Measurements from ENCODE around the gene CHMP3. TPM values are rescaled to one million over a fixed set of nuclear protein-coding genes. Genes with fewer than 3 reads are reported as not detected.
A peak's percentile ranks its signal among the peaks of the same experiment; 100 is the strongest.
"Not testable (repeated sequence)": the region's sequence is repeated elsewhere in the genome, so short reads cannot be mapped to it uniquely, and the experiment has no call there.

The CHMP3 gene
- polyA plus RNA-seq (ENCODE audit: insufficient read length in 4 of 4), result 100 to 1,000 TPM; 121 to 149 (median 135) TPM

DNA sequence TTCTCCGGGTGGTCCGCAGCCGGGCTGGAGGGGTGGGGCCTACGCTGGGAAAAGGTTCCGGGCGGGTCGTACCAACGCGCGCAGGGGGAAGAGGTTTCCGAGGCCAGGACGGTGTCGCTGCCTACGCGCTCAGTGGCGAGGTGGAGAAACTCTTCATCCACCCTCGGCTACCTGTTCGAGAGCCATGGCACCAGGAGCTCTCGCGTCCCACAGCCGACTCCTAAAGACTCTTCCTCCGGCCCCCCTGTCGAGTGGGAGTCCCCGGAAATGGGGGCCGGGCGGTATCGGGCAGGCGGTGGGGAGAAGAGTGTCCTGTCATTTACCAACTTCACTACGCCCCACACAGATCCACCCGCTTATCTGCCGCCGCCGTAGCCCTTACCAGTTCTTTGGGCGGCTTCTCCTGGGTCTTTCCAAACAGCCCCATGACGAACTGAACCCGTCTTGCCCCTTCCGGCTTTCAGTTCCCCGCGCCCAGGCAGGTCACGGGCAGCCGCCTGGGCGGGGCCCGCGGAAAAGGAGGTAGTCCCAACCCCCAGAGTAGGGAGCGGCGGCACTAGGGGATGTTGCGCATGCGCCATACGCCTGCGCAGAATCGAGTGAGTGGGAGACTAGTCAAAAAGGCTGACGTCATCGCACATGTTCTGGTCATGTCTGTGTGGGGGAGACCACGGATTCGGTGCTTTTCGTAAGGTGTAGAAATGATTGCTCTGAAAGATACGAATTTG is at the start of gene CHMP3:
Gene CHMP3, minus strand, starts transcription at position 522 of the 728 bp plus-strand sequence. Its CDS starts 95 bp downstream, at position 427.
- DNase-seq (ENCODE audit: low read depth in 4 of 4, low spot score in 3 of 4), result peak; percentile 92 to 98 (median 96)

DNA sequence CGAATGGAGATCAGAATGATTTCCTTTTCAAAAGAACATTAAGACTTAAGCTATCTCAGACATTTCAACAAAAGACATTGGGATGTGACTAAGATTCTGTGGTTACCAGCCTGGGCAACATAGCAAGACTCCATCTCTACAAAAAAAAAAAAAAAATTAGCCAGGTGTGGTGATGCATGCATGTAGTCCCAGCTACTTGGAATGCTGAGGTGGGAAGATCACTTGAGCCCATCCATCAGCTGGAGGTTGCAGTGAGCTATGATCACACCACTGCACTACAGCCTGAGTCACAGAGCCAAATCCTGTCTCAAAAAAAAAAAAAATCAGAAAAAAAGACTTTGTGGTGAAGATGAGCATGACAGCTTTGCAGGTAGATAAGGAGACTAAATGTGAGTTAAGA is 47.6 kb upstream of the CHMP3 start:
- DNase-seq (ENCODE audit: low read depth in 4 of 4, low spot score in 3 of 4), result no peak

DNA sequence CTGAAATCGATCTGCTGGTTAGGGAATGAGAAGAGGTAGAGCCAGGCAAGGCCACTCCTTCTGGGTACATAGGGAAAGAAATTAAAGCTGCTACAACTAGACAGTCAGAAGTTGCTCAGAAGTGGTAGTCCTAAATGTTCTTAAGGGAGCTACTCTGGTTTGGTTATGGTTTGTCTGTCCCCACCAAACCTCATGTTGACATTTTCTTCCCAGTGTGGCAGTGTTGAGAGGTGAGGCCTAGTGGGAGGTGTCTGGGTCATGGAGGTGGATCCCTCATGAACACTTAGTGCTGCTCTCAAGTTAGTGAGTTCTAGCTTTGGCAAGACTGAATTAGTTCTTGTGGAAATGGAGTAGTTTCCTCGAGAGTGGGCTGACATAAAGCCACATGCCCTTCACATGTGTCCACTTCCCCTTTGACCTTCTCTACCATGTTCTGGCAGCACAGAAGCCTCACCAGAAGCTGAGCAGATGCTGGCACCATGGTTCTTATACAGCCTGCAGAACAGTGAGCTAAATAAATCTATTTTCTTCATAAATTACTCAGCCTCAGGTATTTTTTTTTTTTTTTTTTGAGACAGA is 45.7 kb upstream of the CHMP3 start:
- DNase-seq (ENCODE audit: low read depth in 4 of 4, low spot score in 3 of 4), result no peak

DNA sequence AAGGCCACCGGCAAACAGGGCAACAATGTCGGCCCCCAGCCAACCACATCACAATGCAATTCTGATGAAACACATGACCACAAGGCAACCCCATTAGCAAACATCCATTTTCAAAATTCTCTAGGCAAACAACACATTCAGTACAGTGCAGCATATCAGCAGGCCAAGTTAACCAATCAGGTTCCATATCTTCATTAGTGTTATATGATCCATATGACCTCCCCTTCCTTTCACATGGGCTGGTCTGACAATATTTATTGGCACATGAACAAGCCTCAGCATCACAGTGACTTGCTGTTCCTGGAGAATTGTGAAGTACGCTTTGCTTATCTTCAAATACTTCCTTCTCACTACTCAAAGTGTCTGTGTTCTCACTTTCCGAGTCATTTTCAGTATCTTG is 40.7 kb upstream of the CHMP3 start:
- no peak for DNase-seq (ENCODE audit: low read depth in 4 of 4, low spot score in 3 of 4)

DNA sequence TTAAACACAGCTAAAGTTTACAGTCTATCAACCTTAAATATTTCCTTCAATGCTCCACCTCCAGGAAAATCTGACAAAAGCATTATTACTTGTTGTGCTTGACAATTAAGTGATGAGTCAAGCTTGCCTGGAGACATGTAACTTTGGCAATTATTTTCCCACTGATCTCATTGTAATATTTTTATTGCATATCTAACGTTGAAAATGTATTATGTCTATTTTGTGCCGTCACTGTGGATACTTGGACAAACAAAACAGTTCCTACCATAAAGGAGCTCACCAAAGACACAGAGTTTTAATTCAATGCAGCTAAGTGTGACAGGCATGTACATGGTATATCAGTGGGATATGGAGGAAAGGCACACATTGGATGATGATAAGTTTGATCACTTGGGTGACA is 35.7 kb upstream of the CHMP3 start:
- DNase-seq (ENCODE audit: low read depth in 4 of 4, low spot score in 3 of 4), result no peak

DNA sequence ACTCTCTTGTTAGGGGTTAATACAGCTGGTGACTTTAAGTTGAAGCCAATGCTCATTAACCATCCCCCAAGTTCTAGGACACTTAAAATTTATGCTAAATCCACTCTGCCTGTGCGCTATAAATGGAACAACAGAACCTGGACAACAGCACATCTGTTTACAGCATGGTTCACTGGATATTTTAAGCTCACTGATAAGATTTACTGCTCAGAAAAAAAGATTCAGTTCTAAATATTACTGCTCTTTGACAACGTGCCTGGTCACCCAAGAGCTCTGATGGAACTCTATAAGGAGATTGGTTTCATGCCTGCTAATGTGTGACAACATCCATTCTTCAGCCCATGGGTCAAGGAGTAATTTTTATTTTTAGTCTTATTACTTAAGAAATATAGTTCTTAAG is 32.9 kb upstream of the CHMP3 start:
- DNase-seq (ENCODE audit: low read depth in 4 of 4, low spot score in 3 of 4), result no peak

DNA sequence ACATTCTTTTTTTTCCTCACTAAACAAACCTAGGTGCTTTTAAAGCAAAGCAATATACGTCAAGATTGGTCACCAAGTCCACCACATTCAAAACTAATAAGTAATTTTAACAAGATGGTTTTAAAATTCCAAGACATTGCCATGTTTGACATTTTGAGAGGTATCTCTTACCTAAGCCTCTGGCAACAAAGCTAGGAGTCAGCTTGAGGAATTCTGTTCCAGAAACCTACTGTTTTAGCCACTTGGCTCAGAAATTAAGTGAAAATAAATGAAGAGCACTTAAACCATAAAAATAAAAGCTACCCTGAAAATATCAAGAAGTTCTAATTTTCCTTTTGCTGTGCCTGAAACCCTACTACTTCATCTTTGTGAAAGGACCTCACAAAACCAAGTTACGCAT is 30.0 kb upstream of the CHMP3 start:
- no peak for DNase-seq (ENCODE audit: low read depth in 4 of 4, low spot score in 3 of 4)

DNA sequence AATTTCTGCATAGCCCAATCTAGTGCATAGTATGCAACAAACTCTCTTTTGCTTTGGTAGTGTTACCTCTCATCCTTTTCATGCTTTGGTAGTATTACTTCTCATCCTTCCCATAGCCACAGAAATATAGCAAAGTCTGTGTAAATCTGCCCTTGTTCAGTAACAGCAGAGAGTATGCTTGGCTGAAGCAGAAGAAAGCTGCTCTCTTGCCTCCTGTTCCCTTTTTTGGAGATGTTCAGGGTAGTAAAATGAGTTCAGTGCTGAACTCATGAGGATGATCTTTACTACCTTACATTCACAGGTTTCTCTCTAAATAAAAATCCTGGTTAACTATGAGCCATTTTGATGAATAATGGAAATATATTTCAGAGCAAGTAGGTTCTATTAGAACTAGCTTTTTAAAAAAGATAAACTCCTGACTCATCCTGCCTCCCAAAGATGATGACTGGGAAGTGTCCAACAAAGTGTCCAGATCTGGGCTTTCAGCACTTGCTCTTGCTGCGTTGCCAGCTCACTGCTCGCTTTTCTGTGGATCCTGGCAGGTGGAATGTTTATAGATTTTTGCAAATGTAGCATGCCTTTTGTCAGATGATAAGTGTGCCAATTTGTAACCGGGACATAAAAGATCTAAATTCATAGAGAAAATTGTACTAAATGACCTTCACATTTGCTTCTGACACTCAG is 29.4 kb upstream of the CHMP3 start:
- no peak for DNase-seq (ENCODE audit: low read depth in 4 of 4, low spot score in 3 of 4)

DNA sequence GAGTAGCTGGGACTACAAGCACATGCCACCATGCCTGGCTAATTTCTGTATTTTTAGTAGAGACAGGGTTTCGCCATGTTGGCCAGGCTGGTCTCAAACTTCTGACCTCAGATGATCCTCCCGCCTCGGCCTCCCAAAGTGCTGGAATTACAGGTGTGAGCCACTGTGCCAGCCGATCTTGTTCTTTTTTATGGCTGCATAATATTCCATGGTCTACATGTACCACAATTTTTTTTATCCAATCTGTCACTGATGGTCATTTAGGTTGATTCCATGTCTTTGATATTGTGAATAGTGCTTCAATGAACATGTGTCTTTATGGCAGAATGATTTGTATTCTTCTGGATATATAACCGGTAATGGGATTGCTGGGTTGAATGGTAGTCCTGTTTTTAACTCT is 26.5 kb upstream of the CHMP3 start:
- not testable (repeated sequence) for DNase-seq (ENCODE audit: low read depth in 4 of 4, low spot score in 3 of 4)

DNA sequence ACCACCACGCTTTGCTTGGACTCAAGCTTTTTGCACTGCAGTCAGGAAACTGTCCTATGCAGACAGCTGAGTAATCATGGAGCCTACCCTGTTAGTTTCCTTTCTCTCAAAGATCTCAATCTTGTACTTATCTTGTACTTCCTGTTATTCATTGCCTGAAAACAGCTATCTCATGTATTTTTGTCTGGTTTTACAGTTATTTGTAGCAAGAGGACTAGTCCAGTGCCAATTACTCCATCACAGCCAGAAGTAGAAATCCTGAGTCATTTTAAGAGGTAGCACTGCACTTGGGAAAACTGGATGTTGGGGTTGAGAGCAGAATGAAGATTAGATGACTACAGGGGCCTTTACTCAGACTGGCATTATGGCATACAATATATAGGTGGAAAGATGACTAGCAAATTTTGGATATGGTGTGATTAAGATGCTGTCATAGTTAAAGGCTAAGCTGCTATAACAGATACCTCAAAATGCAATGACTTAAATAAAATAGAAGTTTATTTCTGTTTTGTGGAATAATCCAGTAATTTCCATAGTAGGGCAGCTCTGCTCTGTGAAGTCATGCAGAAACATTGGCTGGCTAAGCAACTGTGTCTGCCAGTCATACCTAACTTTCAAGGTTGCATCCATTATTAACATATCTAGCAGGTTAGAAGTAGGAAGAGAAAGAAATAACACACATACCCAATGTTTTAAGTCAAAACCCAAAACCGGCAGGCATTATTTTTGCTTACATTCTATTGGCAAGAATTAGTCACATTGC is 21.1 kb upstream of the CHMP3 start:
- no peak for DNase-seq (ENCODE audit: low read depth in 4 of 4, low spot score in 3 of 4)

DNA sequence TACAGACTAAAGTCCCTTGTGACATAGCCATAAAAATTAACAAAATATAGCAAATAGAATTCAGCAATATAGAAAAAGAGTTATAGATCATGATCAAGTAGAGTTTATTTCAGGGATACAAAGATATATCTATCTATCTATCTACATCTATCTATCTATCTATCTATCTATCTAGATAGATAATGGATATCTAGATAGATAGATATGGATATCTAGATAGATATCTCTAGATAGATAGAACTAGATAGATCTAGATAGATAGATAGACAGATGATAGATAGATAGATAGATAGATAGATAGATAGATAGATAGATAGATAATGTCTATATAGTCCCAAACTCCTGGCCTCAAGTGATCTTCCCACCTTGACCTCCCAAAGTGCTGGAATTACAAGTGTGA is 17.3 kb upstream of the CHMP3 start:
- no peak for DNase-seq (ENCODE audit: low read depth in 4 of 4, low spot score in 3 of 4)

DNA sequence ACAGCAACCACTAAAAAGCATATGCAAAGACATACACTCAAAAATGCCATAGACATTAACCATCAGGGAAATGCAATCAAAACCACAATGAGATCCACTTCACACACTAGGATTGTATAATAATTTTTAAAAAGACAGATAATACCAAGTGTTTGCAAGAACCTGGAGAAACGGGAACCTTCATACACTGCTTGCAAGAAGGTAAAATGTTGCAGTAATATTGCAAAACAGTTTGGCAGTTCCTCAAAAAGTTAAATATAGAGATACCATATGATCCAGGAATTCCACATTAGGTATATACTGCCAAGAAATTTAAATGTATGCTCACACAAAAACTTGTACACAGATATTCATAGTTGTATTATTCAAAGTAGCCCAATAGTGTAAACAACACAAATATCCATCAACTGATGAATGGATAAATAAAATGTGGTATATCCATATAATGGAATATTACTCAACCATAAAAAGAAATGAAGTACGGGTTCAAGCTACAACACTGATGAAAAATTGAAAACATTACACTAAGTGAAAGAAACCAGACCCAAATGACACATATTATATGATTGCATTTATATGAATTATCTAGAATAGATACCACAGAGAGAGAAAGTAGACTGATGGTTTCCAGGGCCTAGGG is 14.7 kb upstream of the CHMP3 start:
- DNase-seq (ENCODE audit: low read depth in 4 of 4, low spot score in 3 of 4), result no peak

DNA sequence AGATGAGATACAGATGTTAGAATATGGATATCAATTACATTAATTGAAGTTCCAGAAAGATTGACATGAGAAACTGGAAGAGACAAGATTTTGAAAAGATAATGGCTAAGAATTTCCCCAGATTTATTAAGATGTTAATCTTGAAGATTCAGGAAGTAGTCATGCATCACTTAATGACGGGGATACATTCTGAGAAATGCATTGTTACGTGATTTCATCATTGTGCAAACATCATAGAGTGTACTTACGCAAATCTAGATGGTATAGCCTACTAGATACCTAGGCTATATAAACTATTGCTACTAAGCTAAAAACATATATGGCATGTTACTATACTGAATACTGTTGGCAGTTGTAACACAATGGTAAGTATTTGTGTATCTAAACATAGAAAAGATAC is 6.8 kb upstream of the CHMP3 start:
- DNase-seq (ENCODE audit: low read depth in 4 of 4, low spot score in 3 of 4), result no peak

DNA sequence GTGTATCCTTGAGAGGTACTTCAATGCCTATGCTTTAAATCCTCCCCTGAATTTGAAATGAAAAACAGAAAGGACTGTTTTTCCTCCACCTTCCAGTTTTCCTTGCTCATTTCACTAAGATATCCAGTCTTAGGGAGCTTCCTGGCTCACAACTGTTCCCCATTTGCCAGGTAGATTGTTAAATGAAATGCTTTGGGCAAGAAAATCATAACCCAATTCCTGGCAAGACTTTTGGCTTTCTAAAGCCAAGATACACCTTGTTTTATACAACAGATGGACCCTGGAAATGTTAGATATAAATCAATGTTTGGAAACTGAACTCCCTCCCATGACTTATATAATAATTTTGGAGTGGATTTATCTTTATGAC is 3.6 kb upstream of the CHMP3 start:
- no peak for DNase-seq (ENCODE audit: low read depth in 4 of 4, low spot score in 3 of 4)

DNA sequence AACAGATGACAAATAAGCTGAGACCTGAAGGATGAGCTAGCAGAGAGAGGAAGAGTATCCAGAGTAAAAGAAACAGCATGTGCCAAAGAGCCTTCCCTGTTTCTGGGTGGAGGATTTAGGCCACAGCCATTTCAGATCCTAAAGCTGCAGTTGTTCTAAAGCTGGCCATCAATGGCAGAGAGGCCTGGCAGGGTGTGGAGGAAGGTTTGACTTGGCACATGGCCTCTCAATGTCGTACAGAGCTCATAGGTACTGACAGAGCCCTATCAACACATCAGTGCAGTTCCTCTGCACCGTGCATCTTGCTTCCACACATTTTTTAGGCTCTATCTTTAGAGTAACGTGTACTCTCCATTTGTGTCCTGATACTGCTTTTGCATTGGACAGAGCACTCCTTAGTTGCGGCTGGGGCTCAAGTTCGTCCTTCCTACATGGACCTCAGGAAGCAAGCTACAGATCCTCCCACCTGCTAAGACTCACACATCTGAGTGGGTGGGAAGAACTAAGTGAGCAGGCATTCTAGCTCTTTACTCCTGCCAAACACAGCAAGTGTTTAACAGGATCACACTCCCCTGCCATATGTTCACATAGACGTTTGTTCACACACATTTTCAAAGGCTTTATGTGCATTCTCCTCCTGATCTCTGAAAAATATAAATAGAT is 3.0 kb upstream of the CHMP3 start:
- DNase-seq (ENCODE audit: low read depth in 4 of 4, low spot score in 3 of 4), result no peak

DNA sequence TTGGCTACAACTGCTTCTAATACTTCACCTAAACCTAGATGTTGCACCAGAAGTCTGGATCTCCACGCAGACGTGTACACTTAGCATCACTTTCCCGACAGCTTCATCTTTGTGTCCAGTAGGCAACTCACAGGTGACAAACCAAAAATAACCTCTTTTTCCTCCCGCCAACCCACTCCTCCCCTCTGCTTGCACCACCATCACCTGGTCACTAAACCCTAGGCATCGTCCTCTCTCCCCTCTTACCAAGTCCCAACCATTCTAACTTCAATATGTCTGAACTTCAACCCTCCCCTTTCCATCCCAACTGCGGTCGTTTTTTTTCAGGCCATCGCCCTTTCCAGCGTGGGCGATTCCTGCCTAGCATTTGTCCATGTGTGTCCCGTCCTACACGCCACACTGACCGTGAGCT is 413 bp upstream of the CHMP3 start:
- DNase-seq (ENCODE audit: low read depth in 4 of 4, low spot score in 3 of 4), result no peak

DNA sequence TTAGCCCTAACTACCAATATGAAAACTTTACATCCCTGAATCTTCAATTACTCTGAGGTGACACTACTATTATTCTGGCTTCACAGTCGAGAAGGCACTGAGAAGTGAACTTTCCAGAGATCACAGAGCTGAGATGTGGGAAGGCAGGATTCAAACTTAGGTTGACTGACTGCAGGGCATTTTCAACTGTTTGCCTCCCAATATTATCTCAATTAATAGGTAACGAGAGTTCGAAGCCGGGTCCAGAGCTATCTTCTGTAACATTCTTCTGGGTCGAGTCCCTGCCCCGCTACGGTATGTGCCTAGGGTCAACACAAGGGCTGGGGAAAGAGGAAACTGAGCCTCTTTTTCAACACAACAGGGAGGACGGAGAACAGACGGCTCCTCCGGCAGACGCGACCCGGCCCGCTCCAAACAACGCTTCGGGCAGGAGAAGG is 740 bp downstream of the CHMP3 start:
- DNase-seq (ENCODE audit: low read depth in 4 of 4, low spot score in 3 of 4), result no peak

DNA sequence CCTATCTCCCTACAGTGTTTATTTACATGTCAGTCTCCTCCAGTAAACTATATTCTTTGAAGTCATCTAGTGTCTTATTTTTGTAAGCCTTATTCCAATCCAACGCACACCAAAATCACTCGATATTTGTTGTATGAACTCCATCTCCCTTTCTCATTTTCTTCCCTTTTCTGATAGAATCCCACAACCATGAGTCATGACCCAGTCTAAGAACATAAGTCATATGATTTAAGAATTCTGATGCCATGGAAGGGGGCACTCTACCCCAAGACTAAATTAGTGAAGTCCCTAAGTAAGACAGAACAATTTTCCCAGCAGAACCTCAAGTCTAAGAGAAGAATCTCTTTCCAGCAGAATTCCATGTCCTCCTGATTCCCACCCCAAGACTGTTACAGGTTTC is 5.4 kb downstream of the CHMP3 start:
- no peak for DNase-seq (ENCODE audit: low read depth in 4 of 4, low spot score in 3 of 4)

DNA sequence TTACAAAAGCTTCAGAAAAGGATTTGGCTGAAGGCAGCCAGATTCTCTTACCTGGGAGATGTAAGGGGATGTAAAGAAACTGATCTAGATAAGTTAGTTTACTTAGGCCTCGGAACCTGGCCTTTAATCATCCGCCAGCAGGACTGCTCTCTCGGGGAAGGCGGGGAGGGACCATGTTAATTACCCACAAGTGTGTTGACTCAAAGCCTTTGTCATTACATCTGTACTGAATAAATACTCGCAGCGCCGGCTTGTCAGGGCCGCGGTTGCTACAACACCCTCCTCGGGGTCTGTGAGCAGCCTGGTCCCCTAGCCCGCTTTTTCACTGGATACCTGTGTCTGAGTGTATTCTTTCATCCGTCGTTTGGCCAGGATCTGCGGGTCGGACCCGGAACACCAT is 6.7 kb downstream of the CHMP3 start:
- DNase-seq (ENCODE audit: low read depth in 4 of 4, low spot score in 3 of 4), result no peak

DNA sequence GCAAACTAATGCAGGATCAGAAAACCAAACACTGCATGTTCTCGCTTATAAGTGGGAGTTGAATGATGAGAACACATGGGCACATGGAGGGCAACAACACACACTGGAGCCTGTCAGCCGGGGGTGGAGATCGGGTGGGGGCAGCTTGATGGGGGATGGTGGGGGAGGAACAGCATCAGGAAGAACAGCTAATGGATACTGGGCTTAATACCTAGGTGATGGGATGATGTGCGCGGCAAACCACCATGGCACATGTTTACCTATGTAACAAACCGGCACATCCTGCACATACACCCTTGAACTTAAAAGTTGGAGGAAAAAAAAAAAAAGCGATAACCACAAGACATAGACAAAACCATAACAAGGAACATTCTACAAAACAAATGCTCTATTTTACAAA is 10.4 kb downstream of the CHMP3 start:
- DNase-seq (ENCODE audit: low read depth in 4 of 4, low spot score in 3 of 4), result no peak

Measured in left renal pelvis (tissue), 4 donors.